CD14-positive monocyte (primary cell): ENCODE results near the gene ETFB. TPM values are rescaled to one million over a fixed set of nuclear protein-coding genes. Genes with fewer than 3 reads are reported as not detected.

ENCODE experiments used
- DNase-seq, 3 donors: peaks; one replicate each; pipeline ENCODE4 v3.0.0-alpha.2; 2011 to 2022
- H2AFZ ChIP-seq: 2 replicates; pipeline ENCODE4 v1.6.0; 2012; ENCODE audit warnings: mild to moderate bottlenecking, low read depth, low read length, inconsistent platforms; ENCODE audit not compliant: insufficient read depth, poor library complexity, severe bottlenecking
- H3K27ac ChIP-seq, 2 donors: 1 replicate in 1 of 2; 2 replicates in 1 of 2; pipeline ENCODE4 v1.5.1; 2012 to 2013; ENCODE audit warnings: low read length in 2 of 2, control low read depth in 1 of 2, inconsistent platforms in 1 of 2, low read depth in 1 of 2, mild to moderate bottlenecking in 1 of 2
- H3K27me3 ChIP-seq, 2 donors: one replicate each; pipeline versions ENCODE4 v1.6.0 to v1.6.1; 2011 to 2013; ENCODE audit warnings: low read length in 2 of 2; ENCODE audit not compliant: control insufficient read depth in 2 of 2, insufficient read depth in 2 of 2
- H3K36me3 ChIP-seq, 2 donors: replicated peaks in 1 of 2; 1 replicate in 1 of 2; 2 replicates in 1 of 2; pipeline versions ENCODE4 v1.5.1 to v1.6.1; 2012 to 2013; ENCODE audit warnings: low read length in 2 of 2, control low read depth in 1 of 2, inconsistent platforms in 1 of 2, mild to moderate bottlenecking in 1 of 2; ENCODE audit not compliant: insufficient read depth in 2 of 2, control insufficient read depth in 1 of 2
- H3K4me1 ChIP-seq, 2 donors: 1 replicate in 1 of 2; 2 replicates in 1 of 2; pipeline versions ENCODE4 v1.5.1 to v1.6.1; 2012 to 2013; ENCODE audit warnings: low read length in 2 of 2, control low read depth in 1 of 2, inconsistent platforms in 1 of 2, mild to moderate bottlenecking in 1 of 2, moderate library complexity in 1 of 2; ENCODE audit not compliant: insufficient read depth in 2 of 2, control insufficient read depth in 1 of 2
- H3K4me2 ChIP-seq: replicated peaks from 2 replicates; pipeline ENCODE3; 2012; ENCODE audit warnings: low read length, moderate library complexity, mild to moderate bottlenecking; ENCODE audit not compliant: poor library complexity, severe bottlenecking; ENCODE audit errors: extremely low read depth
- H3K4me3 ChIP-seq, 3 experiments: fragments of 200-600 bp in 1 of 3; sonication (generic) in 1 of 3; replicated peaks in 1 of 3; 1 replicate in 2 of 3; 2 replicates in 1 of 3; pipeline ENCODE4 v1.5.1; 2011 to 2013; ENCODE audit warnings: low read length in 3 of 3, mild to moderate bottlenecking in 3 of 3, control low read depth in 2 of 3, low read depth in 2 of 3, inconsistent platforms in 1 of 3, moderate library complexity in 1 of 3
- H3K79me2 ChIP-seq: 2 replicates; pipeline ENCODE4 v1.6.0; 2012; ENCODE audit warnings: mild to moderate bottlenecking, control low read depth, inconsistent platforms, low read length, moderate library complexity; ENCODE audit not compliant: insufficient read depth
- H3K9ac ChIP-seq: 2 replicates; pipeline ENCODE4 v1.6.0; 2017; ENCODE audit warnings: low read length, mild to moderate bottlenecking; ENCODE audit not compliant: insufficient read depth, poor library complexity, severe bottlenecking
- H3K9me3 ChIP-seq, 2 donors: replicated peaks in 1 of 2; 1 replicate in 1 of 2; 2 replicates in 1 of 2; pipeline versions ENCODE4 v1.5.1 to v1.6.1; 2012 to 2013; ENCODE audit warnings: low read length in 2 of 2, control low read depth in 1 of 2; ENCODE audit not compliant: control insufficient read depth in 1 of 2, insufficient read depth in 1 of 2
- H4K20me1 ChIP-seq: 2 replicates; pipeline ENCODE4 v1.6.0; 2012; ENCODE audit warnings: mild to moderate bottlenecking, low read length, control low read depth, moderate library complexity; ENCODE audit not compliant: insufficient read depth
- H3K27ac Mint-ChIP-seq, 7 donors: one replicate each; pipeline ENCODE4 v1.8.0; 2020; ENCODE audit warnings: mild to moderate bottlenecking in 7 of 7, mixed read lengths in 7 of 7, moderate library complexity in 6 of 7, inconsistent platforms in 2 of 7
- H3K27me3 Mint-ChIP-seq, 3 donors: one replicate each; pipeline ENCODE4 v1.8.0; 2021 to 2022; ENCODE audit warnings: low read depth in 3 of 3, mild to moderate bottlenecking in 3 of 3, mixed read lengths in 3 of 3, moderate library complexity in 3 of 3, inconsistent platforms in 1 of 3
- H3K36me3 Mint-ChIP-seq, 2 donors: one replicate each; pipeline ENCODE4 v1.8.0; 2020; ENCODE audit warnings: mixed read lengths in 2 of 2, inconsistent platforms in 1 of 2, mild to moderate bottlenecking in 1 of 2
- H3K4me1 Mint-ChIP-seq: one replicate; pipeline ENCODE4 v1.8.0; 2020; ENCODE audit warnings: mild to moderate bottlenecking, mixed read lengths
- H3K4me3 Mint-ChIP-seq, 2 donors: one replicate each; pipeline ENCODE4 v1.8.0; 2020; ENCODE audit warnings: mild to moderate bottlenecking in 2 of 2, mixed read lengths in 2 of 2, moderate library complexity in 1 of 2
- H3K9me3 Mint-ChIP-seq, 7 donors: one replicate each; pipeline ENCODE4 v1.8.0; 2020 to 2022; ENCODE audit warnings: mixed read lengths in 7 of 7, mild to moderate bottlenecking in 6 of 7, moderate library complexity in 6 of 7, inconsistent platforms in 2 of 7
- CTCF ChIP-seq: fragments of 200-600 bp; IDR thresholded peaks from one replicate; pipeline ENCODE4 v1.8.0; 2022; ENCODE audit warnings: antibody characterized with exemption, mild to moderate bottlenecking
- WGBS: methylation state at CpG from one replicate; pipeline ENCODE4 v1.1.5; 2013; ENCODE audit warnings: missing lambda C conversion rate; ENCODE audit not compliant: insufficient coverage; 5-methylcytosine and 5-hydroxymethylcytosine counted together
- intact Hi-C, 2 donors: fragments of 100-400 bp; cut with micrococcal nuclease; formaldehyde crosslinking; loops; one replicate each; pipeline versions ENCODE4 v1.15.0 to v1.15.1; 2023
- polyA plus RNA-seq, 3 donors: library from polyadenylated mRNA; depleted of rRNA in 1 of 3; unstranded in 2 of 3; stranded (reverse) in 1 of 3; fragments of 300-500 nt in 2 of 3; fragments of >200 nt in 1 of 3; fragmentation: Illumina TruSeq in 2 of 3; gene quantifications; 1 replicate in 2 of 3; 2 replicates in 1 of 3; pipeline ENCODE4 v1.2.3, GENCODE V29; 2012 to 2021

ETFB gene
- polyA plus RNA-seq, 3 donors, result 51.0 to 72.1 (median 63.0) TPM

DNA sequence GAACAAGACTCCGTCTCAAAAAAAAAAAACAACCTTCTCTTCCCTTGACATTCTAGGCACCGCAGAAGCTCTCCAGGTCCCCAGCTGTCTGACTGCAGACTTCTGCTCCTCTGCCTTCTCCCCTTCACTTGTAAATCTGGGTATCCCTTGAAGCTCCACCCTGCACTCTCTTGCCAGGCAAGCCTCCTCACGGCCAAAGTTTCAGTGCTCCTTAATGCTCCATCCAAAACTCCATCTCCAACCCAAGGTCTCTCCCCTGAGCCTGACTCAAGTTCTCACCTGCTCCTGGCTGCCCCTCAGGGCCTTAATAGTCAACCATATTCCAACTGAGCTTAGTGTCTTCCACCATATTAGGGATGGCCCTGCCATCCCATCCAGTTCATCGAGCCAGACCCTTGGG is 4.0 kb upstream of the ETFB start:
- no peak for DNase-seq
- Mint-ChIP-seq H3K36me3 (no peaks in the 10 kb centered on the region), H3K4me3 (peak overlapping the region in 1 of 2 donors; percentile 1), H3K27ac (peak overlapping the region in 2 of 7 donors; percentile 71 to 81), H3K9me3 (peaks cover 0 to 1% (median 0%) of the 10 kb centered on the region in 7 donors), H3K27me3 (peaks cover 0 to 6% (median 0%) of the 10 kb centered on the region in 3 donors), H3K4me1 (peaks cover 72% of the 10 kb centered on the region)
- peaks cover 57 to 78% of the 10 kb centered on the region in 2 donors for H3K4me1 ChIP-seq
- H3K9me3 ChIP-seq, result no peaks in the 10 kb centered on the region
- no peak overlapping the region for H3K4me2 ChIP-seq
- H3K4me3 ChIP-seq, result no peak overlapping the region
- no peaks in the 10 kb centered on the region for H3K27me3 ChIP-seq
- no peak overlapping the region for H3K9ac ChIP-seq
- peaks cover 56% of the 10 kb centered on the region for H3K79me2 ChIP-seq
- no peak overlapping the region for H2AFZ ChIP-seq
- WGBS, result 93% methylated on average over 3 of the region's 4 CpGs
- H4K20me1 ChIP-seq, result no peaks in the 10 kb centered on the region
- no peak for TF ChIP-seq CTCF
- no peaks in the 10 kb centered on the region for H3K36me3 ChIP-seq
- H3K27ac ChIP-seq, result no peak overlapping the region
- intact Hi-C loops, result no loop called here

DNA sequence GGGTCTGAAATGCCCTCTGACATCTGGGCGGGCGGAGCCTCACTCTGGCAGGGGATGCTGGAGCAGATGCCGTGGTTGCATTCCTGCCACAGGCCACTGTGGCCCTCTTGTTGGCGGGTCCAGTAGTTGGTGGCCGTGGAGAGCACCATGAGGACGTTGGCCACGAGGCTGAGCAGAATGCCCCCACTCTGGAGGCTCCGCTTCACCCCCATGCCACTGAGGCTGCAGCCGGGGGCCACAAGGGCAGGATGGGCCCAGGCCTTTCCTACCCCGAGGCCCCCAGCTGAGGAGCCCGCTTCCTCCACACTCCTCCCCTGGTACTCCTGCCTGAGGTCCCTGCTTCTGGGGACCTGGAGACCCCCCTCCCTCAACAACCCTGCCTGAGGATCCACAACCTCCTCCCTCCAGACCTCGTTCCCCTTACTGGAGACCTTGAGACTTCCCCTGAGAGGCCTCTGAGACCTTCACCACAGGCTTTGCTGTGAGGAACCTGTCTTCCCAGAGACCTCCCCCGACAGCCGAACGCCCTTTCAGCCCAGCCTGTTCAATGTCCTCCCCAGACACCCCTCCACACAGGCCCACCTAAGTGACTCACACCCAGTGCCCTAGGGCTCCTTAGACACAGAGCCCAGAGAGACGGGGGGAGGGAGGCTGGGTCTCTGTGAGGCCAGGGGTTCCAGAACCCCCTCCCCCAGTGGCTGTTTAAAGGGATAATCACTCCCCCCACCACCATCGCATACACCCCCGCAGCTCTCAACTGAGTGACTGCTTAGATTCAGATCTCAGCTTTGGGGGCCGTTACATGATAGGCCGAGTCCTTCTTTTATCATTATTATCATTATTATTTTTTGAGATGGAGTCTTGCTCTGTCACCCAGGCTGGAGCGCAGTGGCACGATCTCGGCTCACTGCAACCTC is 2.4 kb upstream of the ETFB start, which contains the start of gene CLDND2:
TSS of gene CLDND2 (minus strand) at position 638 of the 917 bp plus-strand sequence. CDS start at position 212, 426 bp downstream.
- DNase-seq, result peak in 2 of 3 donors; percentile 22 to 36
- Histone ChIP-seq H3K9me3 (no peaks in the 10 kb centered on the region), H3K9ac (peak within 1 kb of the TSS; percentile 80), H3K4me1 (peaks cover 59 to 87% of the 10 kb centered on the region in 2 donors), H3K4me2 (peak within 1 kb of the TSS; percentile 100), H3K27me3 (no peaks in the 10 kb centered on the region), H3K27ac (peak within 1 kb of the TSS; percentile 92 to 93), H3K4me3 (peak within 1 kb of the TSS; percentile 89 to 93 (median 91)), H4K20me1 (no peaks in the 10 kb centered on the region), H2AFZ (peak within 1 kb of the TSS; percentile 90), H3K36me3 (no peaks in the 10 kb centered on the region), H3K79me2 (peaks cover 67% of the 10 kb centered on the region)
- peak within 1 kb of the TSS; percentile 93 to 99 (median 97) for H3K27ac Mint-ChIP-seq
- peaks cover 0 to 6% (median 0%) of the 10 kb centered on the region in 3 donors for H3K27me3 Mint-ChIP-seq
- no peak for TF ChIP-seq CTCF
- WGBS, result 7% methylated on average over 15 of the region's 23 CpGs
- intact Hi-C loops, result loop anchor here in 1 of 2 donors (5.0 kb wide), 1 partner anchor 41 kb away; no protein-coding TSS in a partner anchor
- peaks cover 3 to 5% of the 10 kb centered on the region in 2 donors for H3K36me3 Mint-ChIP-seq
- H3K4me3 Mint-ChIP-seq, result peak within 1 kb of the TSS; percentile 96 to 99
- no peaks in the 10 kb centered on the region for H3K9me3 Mint-ChIP-seq
- peaks cover 74% of the 10 kb centered on the region for H3K4me1 Mint-ChIP-seq
